HepG2 (cell line): ENCODE results near the gene TMEM184B. TPM values are rescaled to one million over a fixed set of nuclear protein-coding genes. Genes with fewer than 3 reads are reported as not detected.

Experiments used
- KLF6 ChIP-seq: IDR thresholded peaks from 2 replicates; pipeline ENCODE4 v1.8.0; 2016; ENCODE audit warnings: missing biosample characterization, missing genetic modification reagents
- KLF9 ChIP-seq: IDR thresholded peaks from 2 replicates; pipeline ENCODE4 v1.6.1; 2016; ENCODE audit warnings: low read depth
- MAFF ChIP-seq: IDR thresholded peaks from 2 replicates; pipeline ENCODE4 v1.6.1; 2011; ENCODE audit warnings: low read depth, low read length, improper control_type of control experiment
- MED8 ChIP-seq: sonication (generic); formaldehyde crosslinking; IDR thresholded peaks from 2 replicates; pipeline ENCODE4 v1.8.1; 2023; ENCODE audit warnings: mild to moderate bottlenecking, missing genetic modification reagents; ENCODE audit not compliant: insufficient replicate concordance
- MZF1 ChIP-seq: sonication (generic); formaldehyde crosslinking; IDR thresholded peaks from 2 replicates; pipeline ENCODE4 v1.8.1; 2023; ENCODE audit warnings: mild to moderate bottlenecking, missing genetic modification reagents, borderline replicate concordance
- PLSCR1 ChIP-seq: sonication (generic); formaldehyde crosslinking; IDR thresholded peaks from 2 replicates; pipeline ENCODE4 v1.5.0; 2020; ENCODE audit warnings: missing genetic modification reagents, mild to moderate bottlenecking, borderline replicate concordance
- POLR2G ChIP-seq: fragments of 200-400 bp; formaldehyde crosslinking; IDR thresholded peaks from 2 replicates; pipeline ENCODE4 v1.6.1; 2018; ENCODE audit warnings: mild to moderate bottlenecking, low read depth, low read length, moderate library complexity
- RARG ChIP-seq: sonication (generic); formaldehyde crosslinking; IDR thresholded peaks from 2 replicates; pipeline ENCODE4 v1.4.0; 2020; ENCODE audit warnings: low read depth, mild to moderate bottlenecking, missing genetic modification reagents
- RFXANK ChIP-seq: IDR thresholded peaks from 2 replicates; pipeline ENCODE4 v1.6.1; 2016
- SMAD9 ChIP-seq: sonication (generic); formaldehyde crosslinking; IDR thresholded peaks from 2 replicates; pipeline ENCODE4 v1.5.1; 2020; ENCODE audit warnings: mild to moderate bottlenecking, missing genetic modification reagents
- TBP ChIP-seq: sonication (generic); formaldehyde crosslinking; IDR thresholded peaks from 2 replicates; pipeline ENCODE4 v1.5.0; 2020; ENCODE audit warnings: missing genetic modification reagents
- ZEB1 ChIP-seq: IDR thresholded peaks from 2 replicates; pipeline ENCODE4 v1.6.1; 2012; ENCODE audit warnings: mild to moderate bottlenecking, low read depth, inconsistent platforms; ENCODE audit not compliant: insufficient replicate concordance
- ZFYVE20 ChIP-seq: sonication (generic); formaldehyde crosslinking; IDR thresholded peaks from 2 replicates; pipeline ENCODE4 v1.8.0; 2023; ENCODE audit warnings: low read depth, mild to moderate bottlenecking, moderate library complexity, missing genetic modification reagents, borderline replicate concordance
- ZNF547 ChIP-seq: sonication (generic); formaldehyde crosslinking; IDR thresholded peaks from 2 replicates; pipeline ENCODE4 v1.5.1; 2020; ENCODE audit warnings: mild to moderate bottlenecking, missing genetic modification reagents
- ZNF740 ChIP-seq: sonication (generic); formaldehyde crosslinking; IDR thresholded peaks from 2 replicates; pipeline ENCODE4 v1.4.0; 2020; ENCODE audit warnings: missing genetic modification reagents
- ZNF773 ChIP-seq: sonication (generic); formaldehyde crosslinking; IDR thresholded peaks from 2 replicates; pipeline ENCODE4 v1.4.0; 2020; ENCODE audit warnings: missing genetic modification reagents, borderline replicate concordance
- ZSCAN5A ChIP-seq: sonication (generic); formaldehyde crosslinking; IDR thresholded peaks from 2 replicates; pipeline ENCODE4 v1.8.0; 2022; ENCODE audit warnings: mild to moderate bottlenecking, missing genetic modification reagents, borderline replicate concordance
- polyA plus RNA-seq, 8 experiments: library from polyadenylated mRNA; depleted of rRNA in 3 of 8; stranded (reverse) in 7 of 8; unstranded in 1 of 8; fragments of >200 nt; fragmentation: Illumina TruSeq in 4 of 8; extraction: Trizol in 4 of 8; gene quantifications; 2 replicates each; pipeline versions ENCODE4 v1.2.1 to v1.2.3, GENCODE V29; 2011 to 2016; ENCODE audit warnings: low read depth in 4 of 8, missing spikeins in 1 of 8, mixed read lengths in 1 of 8; ENCODE audit not compliant: insufficient read depth in 1 of 8
- total RNA-seq, 5 experiments: library from RNA; depleted of rRNA; stranded (reverse); fragments of >200 nt; fragmentation: Illumina TruSeq; extraction: Trizol; gene quantifications; 2 replicates each; pipeline ENCODE4 v1.2.3, GENCODE V29; 2016; ENCODE audit warnings: low read depth in 1 of 5
- TF ChIP-seq, protein P1 (sequence below): sonication (generic); formaldehyde crosslinking; IDR thresholded peaks from 2 replicates; pipeline ENCODE4 v1.4.0; 2020; ENCODE audit warnings: missing genetic modification reagents

TMEM184B gene
- total and polyA plus RNA-seq, 2 of the 13 experiments (the other 11 are each of a cell fraction or from before 2014, with no cell fraction given) = 15.9 to 16.0 TPM

DNA sequence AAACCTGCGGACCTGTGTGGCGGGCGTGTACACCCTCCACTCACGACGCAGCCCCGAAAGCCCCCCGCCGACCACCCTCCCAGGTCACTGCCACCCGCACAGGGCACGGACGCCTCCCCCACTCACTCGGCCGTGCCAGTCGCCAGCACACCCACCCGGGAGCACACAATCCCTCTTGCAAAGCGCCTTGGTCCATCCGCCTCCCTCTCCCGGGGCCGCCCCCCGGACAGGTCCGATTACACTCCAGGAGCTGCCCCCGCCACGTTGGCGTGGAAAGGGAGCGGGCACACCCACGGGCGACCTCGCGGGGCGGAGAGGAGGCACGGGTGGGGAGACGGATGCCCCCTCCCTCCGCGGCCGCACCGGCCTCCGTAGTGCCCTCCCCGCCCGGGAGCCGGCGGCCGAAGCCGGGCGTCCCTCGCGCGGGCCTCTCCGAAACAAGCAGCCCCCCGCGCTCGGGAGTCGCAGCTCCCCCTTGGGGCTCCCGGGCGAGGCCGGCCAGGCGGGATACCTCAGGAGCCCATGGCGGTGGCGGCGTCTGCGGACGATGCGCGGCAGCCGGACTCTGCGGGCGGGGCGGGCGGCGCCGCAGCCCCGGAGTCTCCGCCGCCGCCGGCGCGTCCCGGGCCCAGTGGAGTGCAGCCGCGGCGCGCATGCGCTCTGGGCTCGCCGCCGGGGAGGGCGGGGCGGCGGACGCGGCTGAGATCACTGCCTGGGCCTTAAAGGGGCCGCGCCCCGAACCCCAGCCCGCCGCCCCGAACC, at the start of gene TMEM184B (continued):
- TF ChIP-seq, protein P1, sequence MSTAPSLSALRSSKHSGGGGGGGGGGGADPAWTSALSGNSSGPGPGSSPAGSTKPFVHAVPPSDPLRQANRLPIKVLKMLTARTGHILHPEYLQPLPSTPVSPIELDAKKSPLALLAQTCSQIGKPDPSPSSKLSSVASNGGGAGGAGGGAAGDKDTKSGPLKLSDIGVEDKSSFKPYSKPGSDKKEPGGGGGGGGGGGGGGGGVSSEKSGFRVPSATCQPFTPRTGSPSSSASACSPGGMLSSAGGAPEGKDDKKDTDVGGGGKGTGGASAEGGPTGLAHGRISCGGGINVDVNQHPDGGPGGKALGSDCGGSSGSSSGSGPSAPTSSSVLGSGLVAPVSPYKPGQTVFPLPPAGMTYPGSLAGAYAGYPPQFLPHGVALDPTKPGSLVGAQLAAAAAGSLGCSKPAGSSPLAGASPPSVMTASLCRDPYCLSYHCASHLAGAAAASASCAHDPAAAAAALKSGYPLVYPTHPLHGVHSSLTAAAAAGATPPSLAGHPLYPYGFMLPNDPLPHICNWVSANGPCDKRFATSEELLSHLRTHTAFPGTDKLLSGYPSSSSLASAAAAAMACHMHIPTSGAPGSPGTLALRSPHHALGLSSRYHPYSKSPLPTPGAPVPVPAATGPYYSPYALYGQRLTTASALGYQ (CRISPR knock-in tag) = 0 out of 2 replicates have a peak, but pooled peaks have one; percentile 25
- TF ChIP-seq ZNF773 = no peak
- no peak for TF ChIP-seq PLSCR1 (CRISPR knock-in tag)
- TF ChIP-seq KLF6 (CRISPR knock-in tag) = no peak
- TF ChIP-seq MAFF = no peak
- TF ChIP-seq ZNF547 (CRISPR knock-in tag) = no peak
- no peak for TF ChIP-seq RARG
- TF ChIP-seq ZNF740 (CRISPR knock-in tag) = no peak
- TF ChIP-seq MED8 (CRISPR knock-in tag) = no peak
- no peak for TF ChIP-seq ZSCAN5A
- TF ChIP-seq ZFYVE20 = no peak
- TF ChIP-seq KLF9 = no peak
- TF ChIP-seq POLR2G = peak; percentile 69
- TF ChIP-seq RFXANK = no peak
- no peak for TF ChIP-seq MZF1 (CRISPR knock-in tag)
- no peak for TF ChIP-seq TBP (CRISPR knock-in tag)
- no peak for TF ChIP-seq SMAD9 (CRISPR knock-in tag)
- TF ChIP-seq ZEB1 = no peak
